Glutamatergic neuron (in vitro differentiated cells): Measurements from ENCODE around the gene PIPOX. TPM values are rescaled to one million over a fixed set of nuclear protein-coding genes. Genes with fewer than 3 reads are reported as not detected.
A peak's percentile ranks its signal among the peaks of the same experiment; 100 is the strongest.

ENCODE experiments used
- DNase-seq: peaks from one replicate; pipeline ENCODE4 v3.0.0; 2022
- H3K27ac Mint-ChIP-seq: one replicate; pipeline ENCODE4 v1.8.0; 2020; ENCODE audit warnings: mild to moderate bottlenecking, mixed read lengths, inconsistent platforms; ENCODE audit not compliant: unreplicated experiment
- H3K27me3 Mint-ChIP-seq: one replicate; pipeline ENCODE4 v1.8.0; 2020; ENCODE audit warnings: mild to moderate bottlenecking, moderate library complexity, mixed read lengths, inconsistent platforms; ENCODE audit not compliant: unreplicated experiment
- H3K36me3 Mint-ChIP-seq: one replicate; pipeline ENCODE4 v1.8.0; 2020; ENCODE audit warnings: mild to moderate bottlenecking, mixed read lengths, inconsistent platforms; ENCODE audit not compliant: unreplicated experiment
- H3K4me1 Mint-ChIP-seq: one replicate; pipeline ENCODE4 v1.8.0; 2020; ENCODE audit warnings: mild to moderate bottlenecking, low read depth, mixed read lengths, inconsistent platforms; ENCODE audit not compliant: unreplicated experiment
- H3K4me3 Mint-ChIP-seq: one replicate; pipeline ENCODE4 v1.8.0; 2020; ENCODE audit warnings: mild to moderate bottlenecking, mixed read lengths, inconsistent platforms; ENCODE audit not compliant: unreplicated experiment
- H3K9me3 Mint-ChIP-seq: one replicate; pipeline ENCODE4 v1.8.0; 2020; ENCODE audit warnings: mild to moderate bottlenecking, moderate library complexity, mixed read lengths, inconsistent platforms; ENCODE audit not compliant: unreplicated experiment
- CTCF ChIP-seq: fragments of 200-600 bp; sonication (generic); IDR thresholded peaks from one replicate; pipeline ENCODE4 v1.5.0; 2021; ENCODE audit not compliant: partially characterized antibody, unreplicated experiment
- total RNA-seq: library from RNA; stranded (reverse); fragmentation: NEBNext Ultra II Directional; extraction: Animal tissue kit (Norgen Biotek cat#: 25700); gene quantifications from one replicate; pipeline ENCODE4 v1.2.1, GENCODE V29; 2021; ENCODE audit not compliant: unreplicated experiment

PIPOX gene
- total RNA-seq, 1 donor from 2014 or later = 1.4 TPM

GRCh38 chr17:29068818-29069217 is 25.9 kb downstream of the PIPOX start:
- peaks cover 13% of the 10 kb centered on the region for H3K27me3 Mint-ChIP-seq
- H3K36me3 Mint-ChIP-seq = no peaks in the 10 kb centered on the region
- peaks cover 42% of the 10 kb centered on the region for H3K4me1 Mint-ChIP-seq
- DNase-seq = no peak
- no peak overlapping the region for H3K27ac Mint-ChIP-seq
- H3K4me3 Mint-ChIP-seq = no peak overlapping the region
- peaks cover 40% of the 10 kb centered on the region for H3K9me3 Mint-ChIP-seq
- TF ChIP-seq CTCF = no peak

GRCh38 chr17:29069526-29070041 is 26.6 kb downstream of the PIPOX start:
- Mint-ChIP-seq H3K4me3 (no peak overlapping the region), H3K36me3 (no peaks in the 10 kb centered on the region), H3K4me1 (peaks cover 42% of the 10 kb centered on the region), H3K27ac (no peak overlapping the region), H3K27me3 (peaks cover 13% of the 10 kb centered on the region), H3K9me3 (peaks cover 40% of the 10 kb centered on the region)
- DNase-seq = no peak
- no peak for TF ChIP-seq CTCF

- Mint-ChIP-seq H3K4me3 (no peak overlapping the region), H3K9me3 (peaks cover 40% of the 10 kb centered on the region), H3K4me1 (peaks cover 44% of the 10 kb centered on the region), H3K27ac (no peak overlapping the region), H3K27me3 (peaks cover 13% of the 10 kb centered on the region), H3K36me3 (no peaks in the 10 kb centered on the region)
- no peak for TF ChIP-seq CTCF
- DNase-seq = no peak
Observed at GRCh38 chr17:29070308-29070707, 27.4 kb downstream of the PIPOX start.

GRCh38 chr17:29070781-29071180 is 27.8 kb downstream of the PIPOX start:
- Mint-ChIP-seq H3K27me3 (peaks cover 12% of the 10 kb centered on the region), H3K4me3 (no peak overlapping the region), H3K27ac (peak overlapping the region; percentile 3), H3K4me1 (peaks cover 39% of the 10 kb centered on the region), H3K9me3 (peaks cover 39% of the 10 kb centered on the region), H3K36me3 (no peaks in the 10 kb centered on the region)
- TF ChIP-seq CTCF = no peak
- no peak for DNase-seq

- Mint-ChIP-seq H3K27ac (peak overlapping the region; percentile 1), H3K27me3 (peaks cover 13% of the 10 kb centered on the region), H3K4me3 (peak overlapping the region; percentile 1), H3K36me3 (no peaks in the 10 kb centered on the region), H3K4me1 (peaks cover 39% of the 10 kb centered on the region), H3K9me3 (peaks cover 37% of the 10 kb centered on the region)
- DNase-seq = no peak
- TF ChIP-seq CTCF = no peak
Observed at GRCh38 chr17:29071303-29071702, 28.4 kb downstream of the PIPOX start.
